HUES6 (cell line): ENCODE measurements around the gene GLIPR1L2.
"Not testable (repeated sequence)": the region's sequence is repeated elsewhere in the genome, so short reads cannot be mapped to it uniquely, and the experiment has no call there.

Experiments used
- H3K27ac ChIP-seq: 2 replicates; pipeline ENCODE4 v1.7.0; 2013; ENCODE audit warnings: low read depth, mild to moderate bottlenecking, low read length, inconsistent platforms
- H3K27me3 ChIP-seq: 2 replicates; pipeline ENCODE4 v1.6.1; 2013; ENCODE audit warnings: low read length; ENCODE audit not compliant: control insufficient read depth, insufficient read depth
- H3K36me3 ChIP-seq: 2 replicates; pipeline ENCODE4 v1.6.1; 2013; ENCODE audit warnings: low read length; ENCODE audit not compliant: control insufficient read depth, insufficient read depth
- H3K4me1 ChIP-seq: 2 replicates; pipeline ENCODE4 v1.6.1; 2013; ENCODE audit warnings: low read length; ENCODE audit not compliant: control insufficient read depth, insufficient read depth
- H3K4me3 ChIP-seq: 2 replicates; pipeline ENCODE4 v1.5.1; 2013; ENCODE audit warnings: low read depth, low read length
- H3K9ac ChIP-seq: one replicate; pipeline ENCODE4 v1.6.1; 2013; ENCODE audit warnings: mild to moderate bottlenecking, low read length
- H3K9me3 ChIP-seq: 2 replicates; pipeline ENCODE4 v1.6.1; 2013; ENCODE audit warnings: low read depth, low read length; ENCODE audit not compliant: control insufficient read depth, insufficient read depth

Gene GLIPR1L2

GRCh38 chr12:75390899-75391538, at the start of gene GLIPR1L2:
TSS of gene GLIPR1L2 (plus strand) at chr12:75391089. CDS start at chr12:75391117, 28 bp downstream.
- H3K9ac ChIP-seq, result peak within 1 kb of the TSS; percentile 74
- H3K9me3 ChIP-seq, result no peaks in the 10 kb centered on the region
- H3K27ac ChIP-seq, result no peak within 1 kb of the TSS; the same call in 1 of the 2 replicates
- H3K27me3 ChIP-seq, result no peaks in the 10 kb centered on the region
- H3K4me3 ChIP-seq, result peak within 1 kb of the TSS; percentile 74
- 0 out of 2 replicates have a peak, but pooled peaks cover 3% of the 10 kb centered on the region for H3K4me1 ChIP-seq
- no peaks in the 10 kb centered on the region for H3K36me3 ChIP-seq

GRCh38 chr12:75341873-75342272, 49.0 kb upstream of the GLIPR1L2 start:
- Histone ChIP-seq H3K36me3 (no peaks in the 10 kb centered on the region), H3K27ac (no peak overlapping the region), H3K4me3 (no peak overlapping the region), H3K9ac (no peak overlapping the region), H3K4me1 (no peaks in the 10 kb centered on the region), H3K27me3 (no peaks in the 10 kb centered on the region), H3K9me3 (no peaks in the 10 kb centered on the region)

GRCh38 chr12:75345531-75345930, 45.4 kb upstream of the GLIPR1L2 start:
- H3K36me3 ChIP-seq, result no peaks in the 10 kb centered on the region
- H3K4me3 ChIP-seq, result no peak overlapping the region
- no peak overlapping the region for H3K27ac ChIP-seq
- H3K9ac ChIP-seq, result no peak overlapping the region
- H3K27me3 ChIP-seq, result no peaks in the 10 kb centered on the region
- no peaks in the 10 kb centered on the region for H3K9me3 ChIP-seq
- H3K4me1 ChIP-seq, result no peaks in the 10 kb centered on the region

GRCh38 chr12:75346215-75346614, 44.7 kb upstream of the GLIPR1L2 start:
- not testable (repeated sequence) for H3K27ac ChIP-seq, H3K36me3 ChIP-seq, H3K9me3 ChIP-seq, H3K4me1 ChIP-seq, H3K27me3 ChIP-seq, H3K4me3 ChIP-seq, H3K9ac ChIP-seq

GRCh38 chr12:75349946-75350345, 40.9 kb upstream of the GLIPR1L2 start:
- Histone ChIP-seq H3K4me3 (no peak overlapping the region), H3K9me3 (peaks cover under 1% of the 10 kb centered on the region; the same call in 1 of the 2 replicates), H3K27ac (no peak overlapping the region), H3K36me3 (no peaks in the 10 kb centered on the region), H3K27me3 (no peaks in the 10 kb centered on the region), H3K9ac (no peak overlapping the region), H3K4me1 (no peaks in the 10 kb centered on the region)

- H3K27ac ChIP-seq, result no peak overlapping the region
- no peaks in the 10 kb centered on the region for H3K4me1 ChIP-seq
- H3K27me3 ChIP-seq, result no peaks in the 10 kb centered on the region
- H3K4me3 ChIP-seq, result no peak overlapping the region
- no peak overlapping the region for H3K9ac ChIP-seq
- no peaks in the 10 kb centered on the region for H3K36me3 ChIP-seq
- H3K9me3 ChIP-seq, result peaks cover 5% of the 10 kb centered on the region; the same call in 1 of the 2 replicates
Measured at GRCh38 chr12:75350413-75350812, 40.5 kb upstream of the GLIPR1L2 start.

GRCh38 chr12:75354011-75354410, 36.9 kb upstream of the GLIPR1L2 start:
- H3K27ac ChIP-seq, result no peak overlapping the region
- no peaks in the 10 kb centered on the region for H3K4me1 ChIP-seq
- no peaks in the 10 kb centered on the region for H3K36me3 ChIP-seq
- peaks cover 10% of the 10 kb centered on the region; the same call in 1 of the 2 replicates for H3K9me3 ChIP-seq
- H3K9ac ChIP-seq, result no peak overlapping the region
- H3K27me3 ChIP-seq, result no peaks in the 10 kb centered on the region
- no peak overlapping the region for H3K4me3 ChIP-seq

GRCh38 chr12:75360920-75361319, 30.0 kb upstream of the GLIPR1L2 start:
- Histone ChIP-seq H3K9ac (no peak overlapping the region), H3K27me3 (no peaks in the 10 kb centered on the region), H3K4me1 (peaks cover 10% of the 10 kb centered on the region), H3K4me3 (no peak overlapping the region), H3K36me3 (peaks cover 4% of the 10 kb centered on the region), H3K9me3 (peaks cover 23% of the 10 kb centered on the region), H3K27ac (no peak overlapping the region)

- H3K27ac ChIP-seq, result no peak overlapping the region
- H3K4me1 ChIP-seq, result peaks cover 14% of the 10 kb centered on the region
- no peak overlapping the region for H3K9ac ChIP-seq
- H3K9me3 ChIP-seq, result peaks cover 22% of the 10 kb centered on the region
- peaks cover 4% of the 10 kb centered on the region for H3K36me3 ChIP-seq
- no peak overlapping the region for H3K4me3 ChIP-seq
- H3K27me3 ChIP-seq, result no peaks in the 10 kb centered on the region
Measured at GRCh38 chr12:75361408-75361807, 29.5 kb upstream of the GLIPR1L2 start.

- peaks cover 20% of the 10 kb centered on the region for H3K4me1 ChIP-seq
- H3K9me3 ChIP-seq, result peaks cover 20% of the 10 kb centered on the region
- H3K4me3 ChIP-seq, result no peak overlapping the region
Measured at GRCh38 chr12:75364919-75365318, 26.0 kb upstream of the GLIPR1L2 start.

GRCh38 chr12:75366629-75367028, 24.3 kb upstream of the GLIPR1L2 start:
- Histone ChIP-seq H3K9me3 (0 out of 2 replicates have a peak, but pooled peaks cover 7% of the 10 kb centered on the region), H3K4me1 (peaks cover 20% of the 10 kb centered on the region), H3K9ac (peak overlapping the region; percentile 60), H3K27ac (peak overlapping the region; percentile 75; the same call in 1 of the 2 replicates), H3K4me3 (peak overlapping the region; percentile 59), H3K27me3 (no peaks in the 10 kb centered on the region), H3K36me3 (peaks cover 12% of the 10 kb centered on the region)

More at GRCh38 chr12:75364919-75365318, 26.0 kb upstream of the GLIPR1L2 start:
- peaks cover 4% of the 10 kb centered on the region for H3K36me3 ChIP-seq
- no peak overlapping the region for H3K27ac ChIP-seq
- H3K27me3 ChIP-seq, result no peaks in the 10 kb centered on the region
- no peak overlapping the region for H3K9ac ChIP-seq
